ENCODE results near the gene LAMC3. TPM values are rescaled to one million over a fixed set of nuclear protein-coding genes. Genes with fewer than 3 reads are reported as not detected.
A peak's percentile ranks its signal among the peaks of the same experiment; 100 is the strongest.

Gene LAMC3
- total RNA-seq, 6 donors from 2014 or later, result 6.7 to 56.0 (median 19.5) TPM

DNA sequence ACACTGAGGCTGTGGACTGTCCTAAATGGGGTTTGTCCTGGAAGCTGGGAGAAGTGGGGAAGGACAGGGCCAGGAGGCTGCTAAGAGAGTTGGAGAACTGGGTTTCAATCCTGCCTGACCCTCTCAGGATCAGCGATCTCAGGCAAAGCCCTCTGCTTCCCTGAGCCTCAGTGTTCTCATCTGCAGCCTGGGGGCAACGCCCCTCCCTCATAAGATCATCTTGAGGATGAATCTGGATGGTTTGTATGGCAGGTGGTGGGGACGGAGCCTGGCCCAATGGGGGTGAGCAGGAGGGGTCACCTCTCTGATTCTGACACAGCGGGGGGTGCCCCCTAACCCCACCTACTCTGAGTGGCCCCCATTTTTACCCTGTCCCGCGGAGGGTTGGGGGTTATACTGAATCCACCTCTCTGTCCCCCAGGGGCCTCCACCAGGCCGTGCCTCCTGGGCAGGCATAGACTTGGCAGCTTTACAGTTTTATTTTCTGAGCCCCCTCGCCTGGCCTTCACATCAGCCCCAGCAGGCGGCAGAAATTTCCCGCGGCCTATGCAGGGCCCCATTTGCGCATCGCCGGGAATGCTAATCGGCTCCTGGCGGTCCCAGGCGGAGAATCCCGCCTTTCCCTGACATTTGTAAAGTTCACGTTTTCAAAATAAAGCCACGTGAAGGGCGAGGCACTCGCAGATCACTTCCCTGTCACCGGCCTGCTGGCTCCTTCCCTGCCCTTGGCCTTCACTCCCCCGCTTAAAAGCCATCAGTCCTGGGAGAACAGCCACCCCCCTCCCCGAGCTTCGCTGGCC lies 17.8 kb upstream of the LAMC3 start:
- Histone ChIP-seq H3K36me3 (no peaks in the 10 kb centered on the region), H3K4me3 (no peak overlapping the region), H3K27me3 (no peaks in the 10 kb centered on the region), H3K4me1 (peaks cover 0 to 8% (median 2%) of the 10 kb centered on the region in 4 donors), H3K9me3 (no peaks in the 10 kb centered on the region), H3K27ac (no peak overlapping the region)
- WGBS, 2 donors, result 55 to 68% methylated on average over 22 to 24 of the region's 26 CpGs
- ATAC-seq (ENCODE audit: low FRiP score in 2 of 2) (no peak), DNase-seq (peak in 1 of 2 donors; percentile 39)
- TF ChIP-seq POLR2AphosphoS5 (IDR thresholded peaks at IDR 0.05) (no peak), EP300 (IDR thresholded peaks at IDR 0.05) (no peak)

- no peak overlapping the region for H3K4me3 ChIP-seq
- ATAC-seq (ENCODE audit: low FRiP score in 2 of 2) (no peak), DNase-seq (peak in 1 of 2 donors; percentile 66)
- no peak overlapping the region for H3K27ac ChIP-seq
- H3K9me3 ChIP-seq, result no peaks in the 10 kb centered on the region
- TF ChIP-seq CTCF (IDR thresholded peaks at IDR 0.05) (no peak), EP300 (IDR thresholded peaks at IDR 0.05) (no peak), POLR2AphosphoS5 (IDR thresholded peaks at IDR 0.05) (no peak), POLR2A (IDR thresholded peaks at IDR 0.05) (no peak)
- H3K36me3 ChIP-seq, result no peaks in the 10 kb centered on the region
- WGBS, 2 donors, result 74 to 78% methylated on average over 17 to 20 of the region's 20 CpGs
- H3K27me3 ChIP-seq, result no peaks in the 10 kb centered on the region
- H3K4me1 ChIP-seq, result peaks cover 0 to 8% (median 2%) of the 10 kb centered on the region in 4 donors
These were observed 16.9 kb upstream of the LAMC3 start for GRCh38 chr9:130991778-130992681.

DNA sequence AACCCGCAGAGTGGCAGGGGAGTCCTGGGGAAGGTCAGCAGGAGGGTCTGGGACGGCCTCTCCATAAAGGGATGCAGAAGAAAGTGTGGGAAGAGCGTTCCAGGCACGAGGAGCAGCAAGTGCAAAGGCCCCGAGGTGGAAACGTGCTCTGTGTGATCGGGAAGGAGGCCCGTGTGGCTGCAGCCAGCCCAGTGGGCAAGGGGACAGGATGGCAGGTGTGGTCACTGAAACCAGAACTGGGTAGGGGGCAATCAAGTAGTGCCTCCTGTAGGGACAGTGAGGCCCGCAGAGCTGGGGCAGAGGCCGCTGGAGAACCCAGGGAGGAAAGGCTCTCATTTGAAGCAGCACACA lies 16.3 kb upstream of the LAMC3 start:
- ATAC-seq (ENCODE audit: low FRiP score in 2 of 2) (no peak), DNase-seq (peak in 1 of 2 donors; percentile 60)
- Histone ChIP-seq H3K27ac (no peak overlapping the region), H3K4me1 (peaks cover 0 to 8% (median 2%) of the 10 kb centered on the region in 4 donors), H3K36me3 (no peaks in the 10 kb centered on the region), H3K4me3 (no peak overlapping the region), H3K9me3 (no peaks in the 10 kb centered on the region), H3K27me3 (no peaks in the 10 kb centered on the region)
- no peak for TF ChIP-seq EP300 (IDR thresholded peaks at IDR 0.05)
- no peak for TF ChIP-seq POLR2A (IDR thresholded peaks at IDR 0.05)
- no peak for TF ChIP-seq CTCF (IDR thresholded peaks at IDR 0.05)
- TF ChIP-seq POLR2AphosphoS5 (IDR thresholded peaks at IDR 0.05), result no peak
- WGBS, 2 donors, result 87 to 90% methylated on average over 10 of the region's 10 CpGs

DNA sequence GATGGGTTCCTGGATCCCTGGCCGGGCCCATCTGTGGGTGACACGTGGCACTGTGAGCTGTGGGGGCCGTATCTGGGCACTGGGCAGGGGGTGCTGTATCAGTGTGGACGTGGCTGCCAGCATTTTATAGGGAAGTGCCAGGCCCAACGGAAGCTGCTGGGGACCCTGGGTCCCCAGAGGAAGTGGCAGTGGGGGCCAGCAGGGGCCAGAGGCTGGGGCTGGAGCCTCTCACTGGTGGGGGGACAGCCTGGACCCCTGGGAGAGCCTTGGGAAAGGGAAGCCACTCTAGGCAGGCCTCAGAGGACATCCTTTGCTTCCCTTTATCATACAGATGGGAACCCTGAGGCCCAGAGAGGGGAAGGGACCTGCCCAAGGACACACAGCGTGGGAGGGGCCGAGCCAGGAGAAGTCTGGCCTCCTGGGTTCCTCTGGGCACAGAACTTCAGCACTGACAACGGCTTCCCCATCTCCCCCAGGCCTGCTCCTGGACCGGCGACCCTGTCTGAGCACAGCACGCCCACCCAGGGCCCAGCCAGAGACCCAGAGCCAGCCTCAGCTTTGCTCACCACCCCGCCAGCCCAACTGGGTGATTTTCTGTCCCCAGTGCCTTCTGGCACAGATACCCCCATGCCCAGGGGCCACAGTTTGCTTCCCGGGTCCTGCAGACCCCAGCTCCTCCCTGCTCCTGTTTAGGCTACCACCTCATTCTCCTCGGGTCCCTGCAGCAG lies 15.5 kb upstream of the LAMC3 start:
- WGBS, 2 donors, result 68 to 69% methylated on average over 8 to 14 of the region's 14 CpGs
- Histone ChIP-seq H3K27ac (no peak overlapping the region), H3K4me3 (no peak overlapping the region), H3K27me3 (peaks cover 0 to 4% (median 1%) of the 10 kb centered on the region in 4 donors), H3K4me1 (peaks cover 0 to 9% (median 4%) of the 10 kb centered on the region in 4 donors), H3K9me3 (no peaks in the 10 kb centered on the region), H3K36me3 (no peaks in the 10 kb centered on the region)
- ATAC-seq (ENCODE audit: low FRiP score in 2 of 2) (no peak), DNase-seq (no peak)
- no peak for TF ChIP-seq POLR2A (IDR thresholded peaks at IDR 0.05)
- TF ChIP-seq POLR2AphosphoS5 (IDR thresholded peaks at IDR 0.05), result no peak
- TF ChIP-seq CTCF (IDR thresholded peaks at IDR 0.05), result no peak
- TF ChIP-seq EP300 (IDR thresholded peaks at IDR 0.05), result no peak

Measured in upper lobe of left lung (tissue), 6 donors.